ENCODE data around the gene PTMS. TPM values are rescaled to one million over a fixed set of nuclear protein-coding genes. Genes with fewer than 3 reads are reported as not detected.
A peak's percentile ranks its signal among the peaks of the same experiment; 100 is the strongest.

PTMS gene
- total and polyA plus RNA-seq, 2 of the 13 experiments (the other 11 are each of a cell fraction or from before 2014, with no cell fraction given): 40.5 to 82.4 TPM

DNA sequence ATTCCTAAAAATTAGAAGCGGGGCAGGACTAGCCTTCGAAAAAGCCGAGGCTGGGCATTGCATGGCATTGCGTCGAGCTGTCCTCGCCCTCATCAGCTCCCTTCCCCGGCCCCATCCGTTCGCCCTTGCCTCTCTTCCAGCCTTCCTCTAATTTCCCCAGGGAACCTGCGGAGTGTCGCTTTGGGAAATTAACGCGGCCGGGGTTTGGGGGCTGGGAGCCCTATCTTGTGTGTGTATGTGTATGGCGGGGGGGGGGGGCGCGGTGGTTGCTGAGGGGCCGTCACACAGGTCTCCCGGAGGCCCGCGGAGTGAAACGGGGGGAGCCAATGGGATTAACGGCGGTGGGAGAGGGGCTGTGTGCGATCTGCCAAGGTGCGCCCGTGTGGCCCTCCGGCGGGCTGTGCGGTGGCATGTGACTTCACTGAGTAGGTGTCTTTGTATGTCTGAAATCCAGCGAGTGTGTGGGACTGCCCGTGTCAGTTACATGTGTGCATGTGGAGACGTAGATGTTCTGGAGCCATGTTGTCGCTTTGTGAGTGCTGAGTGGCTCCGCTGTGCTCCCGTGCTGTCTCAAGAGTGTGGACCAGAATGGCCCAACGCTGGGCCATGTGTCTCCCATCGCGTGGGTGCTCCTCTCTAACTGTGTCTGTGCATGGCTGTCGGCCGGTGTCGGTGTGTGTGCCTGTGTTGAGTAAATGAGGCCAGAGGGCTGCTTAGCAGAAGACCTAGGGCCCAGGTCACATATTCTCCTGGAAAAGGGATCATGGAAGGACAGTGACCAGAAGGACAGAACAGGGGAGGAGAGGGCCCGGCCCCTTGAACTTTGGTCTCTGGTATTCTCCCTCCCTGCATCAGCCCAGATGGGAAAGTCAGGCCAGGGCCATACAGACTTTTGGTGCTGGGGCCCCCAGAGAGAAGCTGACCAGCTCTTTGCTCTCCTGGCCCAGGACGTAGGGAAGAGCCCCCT lies 1.5 kb downstream of the PTMS start (continued):
- TF ChIP-seq ASH2L (IDR thresholded peaks at IDR 0.05; ENCODE audit: insufficient read length, low read depth, low read length): no peak
- no peak for TF ChIP-seq ZNF234 (CRISPR knock-in tag; conservative IDR thresholded peaks at IDR 0.05)
- no peak for TF ChIP-seq RAD51 (IDR thresholded peaks at IDR 0.05; ENCODE audit: borderline replicate concordance)
- TF ChIP-seq NCOR1 (IDR thresholded peaks at IDR 0.05; ENCODE audit: borderline replicate concordance, low read length): peak; percentile 68; the same call in 1 of the 2 replicates
- no peak for TF ChIP-seq GLI4 (CRISPR knock-in tag; IDR thresholded peaks at IDR 0.05; ENCODE audit: borderline replicate concordance)
- TF ChIP-seq HMG20B (CRISPR knock-in tag; conservative IDR thresholded peaks at IDR 0.05): no peak
- TF ChIP-seq KDM2A (CRISPR knock-in tag; IDR thresholded peaks at IDR 0.05; ENCODE audit: borderline replicate concordance, low read depth): no peak; the same call in 1 of the 2 replicates
- TF ChIP-seq TAF15 (IDR thresholded peaks at IDR 0.05; ENCODE audit: low read depth, low read length, poor library complexity, severe bottlenecking): no peak
- peak; percentile 35 for TF ChIP-seq ZNF883 (CRISPR knock-in tag; IDR thresholded peaks at IDR 0.05; ENCODE audit: not compliant biosample characterization)
- no peak for TF ChIP-seq SIN3B (IDR thresholded peaks at IDR 0.05; ENCODE audit: low read length)
- TF ChIP-seq, protein P1, sequence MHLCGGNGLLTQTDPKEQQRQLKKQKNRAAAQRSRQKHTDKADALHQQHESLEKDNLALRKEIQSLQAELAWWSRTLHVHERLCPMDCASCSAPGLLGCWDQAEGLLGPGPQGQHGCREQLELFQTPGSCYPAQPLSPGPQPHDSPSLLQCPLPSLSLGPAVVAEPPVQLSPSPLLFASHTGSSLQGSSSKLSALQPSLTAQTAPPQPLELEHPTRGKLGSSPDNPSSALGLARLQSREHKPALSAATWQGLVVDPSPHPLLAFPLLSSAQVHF (CRISPR knock-in tag; IDR thresholded peaks at IDR 0.05): no peak
- peak; percentile 43; the same call in 1 of the 2 replicates for TF ChIP-seq ZNF292 (CRISPR knock-in tag; IDR thresholded peaks at IDR 0.05; ENCODE audit: borderline replicate concordance, low read depth)
- no peak for TF ChIP-seq CBX2 (IDR thresholded peaks at IDR 0.05; ENCODE audit: low read depth, low read length)
- no peak for TF ChIP-seq CBX2 (CRISPR knock-in tag; IDR thresholded peaks at IDR 0.05; ENCODE audit: low read depth)
- TF ChIP-seq TBP (CRISPR knock-in tag; IDR thresholded peaks at IDR 0.05): no peak
- TF ChIP-seq HMG20A (CRISPR knock-in tag; IDR thresholded peaks at IDR 0.05; ENCODE audit: borderline replicate concordance): no peak
- TF ChIP-seq IRF2 (CRISPR knock-in tag; IDR thresholded peaks at IDR 0.05): peak; percentile 20; the same call in 1 of the 2 replicates
- TF ChIP-seq SMARCE1 (IDR thresholded peaks at IDR 0.05; ENCODE audit: borderline replicate concordance): no peak
- TF ChIP-seq ZSCAN25 (CRISPR knock-in tag; IDR thresholded peaks at IDR 0.05): peak; percentile 82
- TF ChIP-seq ZNF709 (CRISPR knock-in tag; IDR thresholded peaks at IDR 0.05): peak; percentile 69; the same call in 1 of the 2 replicates
- TF ChIP-seq KDM6A (CRISPR knock-in tag; IDR thresholded peaks at IDR 0.05; ENCODE audit: low read depth): peak; percentile 43; the same call in 1 of the 2 replicates
- TF ChIP-seq, protein P2, sequence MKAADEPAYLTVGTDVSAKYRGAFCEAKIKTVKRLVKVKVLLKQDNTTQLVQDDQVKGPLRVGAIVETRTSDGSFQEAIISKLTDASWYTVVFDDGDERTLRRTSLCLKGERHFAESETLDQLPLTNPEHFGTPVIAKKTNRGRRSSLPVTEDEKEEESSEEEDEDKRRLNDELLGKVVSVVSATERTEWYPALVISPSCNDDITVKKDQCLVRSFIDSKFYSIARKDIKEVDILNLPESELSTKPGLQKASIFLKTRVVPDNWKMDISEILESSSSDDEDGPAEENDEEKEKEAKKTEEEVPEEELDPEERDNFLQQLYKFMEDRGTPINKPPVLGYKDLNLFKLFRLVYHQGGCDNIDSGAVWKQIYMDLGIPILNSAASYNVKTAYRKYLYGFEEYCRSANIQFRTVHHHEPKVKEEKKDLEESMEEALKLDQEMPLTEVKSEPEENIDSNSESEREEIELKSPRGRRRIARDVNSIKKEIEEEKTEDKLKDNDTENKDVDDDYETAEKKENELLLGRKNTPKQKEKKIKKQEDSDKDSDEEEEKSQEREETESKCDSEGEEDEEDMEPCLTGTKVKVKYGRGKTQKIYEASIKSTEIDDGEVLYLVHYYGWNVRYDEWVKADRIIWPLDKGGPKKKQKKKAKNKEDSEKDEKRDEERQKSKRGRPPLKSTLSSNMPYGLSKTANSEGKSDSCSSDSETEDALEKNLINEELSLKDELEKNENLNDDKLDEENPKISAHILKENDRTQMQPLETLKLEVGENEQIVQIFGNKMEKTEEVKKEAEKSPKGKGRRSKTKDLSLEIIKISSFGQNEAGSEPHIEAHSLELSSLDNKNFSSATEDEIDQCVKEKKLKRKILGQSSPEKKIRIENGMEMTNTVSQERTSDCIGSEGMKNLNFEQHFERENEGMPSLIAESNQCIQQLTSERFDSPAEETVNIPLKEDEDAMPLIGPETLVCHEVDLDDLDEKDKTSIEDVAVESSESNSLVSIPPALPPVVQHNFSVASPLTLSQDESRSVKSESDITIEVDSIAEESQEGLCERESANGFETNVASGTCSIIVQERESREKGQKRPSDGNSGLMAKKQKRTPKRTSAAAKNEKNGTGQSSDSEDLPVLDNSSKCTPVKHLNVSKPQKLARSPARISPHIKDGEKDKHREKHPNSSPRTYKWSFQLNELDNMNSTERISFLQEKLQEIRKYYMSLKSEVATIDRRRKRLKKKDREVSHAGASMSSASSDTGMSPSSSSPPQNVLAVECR (CRISPR knock-in tag; IDR thresholded peaks at IDR 0.05; ENCODE audit: borderline replicate concordance): peak; percentile 65; the same call in 1 of the 2 replicates
- no peak for TF ChIP-seq ZNF274 (CRISPR knock-in tag; IDR thresholded peaks at IDR 0.05)
- TF ChIP-seq, protein P3, sequence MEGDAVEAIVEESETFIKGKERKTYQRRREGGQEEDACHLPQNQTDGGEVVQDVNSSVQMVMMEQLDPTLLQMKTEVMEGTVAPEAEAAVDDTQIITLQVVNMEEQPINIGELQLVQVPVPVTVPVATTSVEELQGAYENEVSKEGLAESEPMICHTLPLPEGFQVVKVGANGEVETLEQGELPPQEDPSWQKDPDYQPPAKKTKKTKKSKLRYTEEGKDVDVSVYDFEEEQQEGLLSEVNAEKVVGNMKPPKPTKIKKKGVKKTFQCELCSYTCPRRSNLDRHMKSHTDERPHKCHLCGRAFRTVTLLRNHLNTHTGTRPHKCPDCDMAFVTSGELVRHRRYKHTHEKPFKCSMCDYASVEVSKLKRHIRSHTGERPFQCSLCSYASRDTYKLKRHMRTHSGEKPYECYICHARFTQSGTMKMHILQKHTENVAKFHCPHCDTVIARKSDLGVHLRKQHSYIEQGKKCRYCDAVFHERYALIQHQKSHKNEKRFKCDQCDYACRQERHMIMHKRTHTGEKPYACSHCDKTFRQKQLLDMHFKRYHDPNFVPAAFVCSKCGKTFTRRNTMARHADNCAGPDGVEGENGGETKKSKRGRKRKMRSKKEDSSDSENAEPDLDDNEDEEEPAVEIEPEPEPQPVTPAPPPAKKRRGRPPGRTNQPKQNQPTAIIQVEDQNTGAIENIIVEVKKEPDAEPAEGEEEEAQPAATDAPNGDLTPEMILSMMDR (CRISPR knock-in tag; IDR thresholded peaks at IDR 0.05): peak; percentile 35; the same call in 1 of the 2 replicates

Measured in HepG2 (cell line).